Heart left ventricle (tissue), 13 donors: ENCODE measurements around the gene MAMDC4.

Source experiments
- POLR2A ChIP-seq, 2 donors: fragments of 450-650 bp; IDR thresholded peaks; one replicate each; pipeline ENCODE4 v1.6.1; 2017; ENCODE audit warnings: antibody characterized with exemption in 2 of 2, mild to moderate bottlenecking in 2 of 2, moderate library complexity in 2 of 2
- TF ChIP-seq, protein P1 (sequence below), 12 donors: fragments of 200-600 bp; sonication (generic) in 4 of 12; IDR thresholded peaks; one replicate each; pipeline versions ENCODE4 v1.5.0 to v1.8.0; 2018 to 2022; ENCODE audit warnings: antibody characterized with exemption in 12 of 12, mild to moderate bottlenecking in 5 of 12
- donor health status: ischemic (EF 13 %, LVEDD 7.1; RV severe dilation, severe dysfunction).
- donor health status: DM: no; HTN: yes; CAD: no.
- donor health status: DM: no; HTN: no; CAD: no.
- donor health status: ischemic (EF 25% LVEDD 6.9; RV normal size, moderate dysfunction).
- donor health status: ischemic (EF 25% LVEDD 5.7; RV mildly dilated, moderate dysfunction).
- donor health status: ischemic (EF 35%, LVEDD 5.7; RV mildly dilated, moderate dysfunction).
- donor health status: nonischemic (EF 11% LVEDD 7.7; RV severe dilation, severe dysfunction).
- donor health status: DM: yes; HTN: yes; CAD: no.
- donor health status: PGD.
- donor health status: ischemic (EF 29% LVEDD 5.4; RV normal size, mild dysfunction).
- donor health status: nonischemic (EF 23%, LVEDD 6.1; RV moderate dilation, normal function).

DNA sequence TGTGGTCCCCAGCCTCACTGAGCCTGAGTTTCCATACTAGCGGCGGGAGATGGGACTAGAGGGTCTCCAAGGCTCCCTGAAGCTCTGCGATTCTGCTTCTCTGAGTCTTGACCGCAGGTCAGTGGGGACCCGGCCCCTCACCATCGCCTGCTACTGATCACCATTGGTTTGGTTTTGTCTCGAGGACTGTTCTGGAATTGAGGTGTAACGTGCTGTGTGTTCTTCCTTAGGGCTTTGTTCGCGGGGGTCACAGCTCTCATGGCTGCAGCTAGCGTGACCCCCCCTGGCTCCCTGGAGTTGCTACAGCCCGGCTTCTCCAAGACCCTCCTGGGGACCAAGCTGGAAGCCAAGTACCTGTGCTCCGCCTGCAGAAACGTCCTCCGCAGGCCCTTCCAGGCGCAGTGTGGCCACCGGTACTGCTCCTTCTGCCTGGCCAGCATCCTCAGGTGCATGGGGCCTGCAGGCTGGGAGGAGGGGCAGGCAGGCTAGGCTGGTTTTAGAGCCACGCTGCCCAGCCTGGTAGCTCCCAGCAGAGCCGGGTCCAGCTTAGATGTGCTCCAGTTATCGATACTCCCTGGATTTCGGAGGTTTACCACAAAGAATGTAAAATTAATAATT lies 46.4 kb downstream of the MAMDC4 start:
- TF ChIP-seq, protein P1, sequence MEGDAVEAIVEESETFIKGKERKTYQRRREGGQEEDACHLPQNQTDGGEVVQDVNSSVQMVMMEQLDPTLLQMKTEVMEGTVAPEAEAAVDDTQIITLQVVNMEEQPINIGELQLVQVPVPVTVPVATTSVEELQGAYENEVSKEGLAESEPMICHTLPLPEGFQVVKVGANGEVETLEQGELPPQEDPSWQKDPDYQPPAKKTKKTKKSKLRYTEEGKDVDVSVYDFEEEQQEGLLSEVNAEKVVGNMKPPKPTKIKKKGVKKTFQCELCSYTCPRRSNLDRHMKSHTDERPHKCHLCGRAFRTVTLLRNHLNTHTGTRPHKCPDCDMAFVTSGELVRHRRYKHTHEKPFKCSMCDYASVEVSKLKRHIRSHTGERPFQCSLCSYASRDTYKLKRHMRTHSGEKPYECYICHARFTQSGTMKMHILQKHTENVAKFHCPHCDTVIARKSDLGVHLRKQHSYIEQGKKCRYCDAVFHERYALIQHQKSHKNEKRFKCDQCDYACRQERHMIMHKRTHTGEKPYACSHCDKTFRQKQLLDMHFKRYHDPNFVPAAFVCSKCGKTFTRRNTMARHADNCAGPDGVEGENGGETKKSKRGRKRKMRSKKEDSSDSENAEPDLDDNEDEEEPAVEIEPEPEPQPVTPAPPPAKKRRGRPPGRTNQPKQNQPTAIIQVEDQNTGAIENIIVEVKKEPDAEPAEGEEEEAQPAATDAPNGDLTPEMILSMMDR (IDR thresholded peaks at IDR 0.05): no peak
- no peak for TF ChIP-seq POLR2A (IDR thresholded peaks at IDR 0.05)
